Transverse colon (tissue), 4 donors: ENCODE data around the gene ABCB8. TPM values are rescaled to one million over a fixed set of nuclear protein-coding genes. Genes with fewer than 3 reads are reported as not detected.

ENCODE experiments used
- DNase-seq: peaks from one replicate; pipeline ENCODE4 v3.0.0-alpha.2; 2019
- H3K27ac ChIP-seq, 4 donors: fragments of 200-600 bp; sonication (generic); 2 replicates each; pipeline ENCODE4 v1.5.1; 2016 to 2018; ENCODE audit warnings: inconsistent platforms in 4 of 4
- H3K27me3 ChIP-seq: fragments of 200-600 bp; sonication (generic); 2 replicates; pipeline ENCODE4 v1.5.1; 2017; ENCODE audit warnings: inconsistent platforms
- H3K36me3 ChIP-seq, 4 donors: fragments of 200-600 bp; sonication (generic); 2 replicates each; pipeline ENCODE4 v1.5.1; 2017 to 2019; ENCODE audit warnings: inconsistent platforms in 4 of 4
- H3K4me1 ChIP-seq, 4 donors: fragments of 200-600 bp; sonication (generic); 2 replicates each; pipeline ENCODE4 v1.5.1; 2017 to 2020; ENCODE audit warnings: inconsistent platforms in 4 of 4
- H3K4me3 ChIP-seq, 4 donors: fragments of 200-600 bp; sonication (generic); 1 replicate in 1 of 4; 2 replicates in 3 of 4; pipeline versions ENCODE4 v1.5.1 to v1.6.1; 2017 to 2019; ENCODE audit warnings: inconsistent platforms in 4 of 4
- H3K9me3 ChIP-seq, 2 donors: fragments of 200-600 bp; sonication (generic); 2 replicates each; pipeline ENCODE4 v1.5.1; 2017 to 2019; ENCODE audit warnings: inconsistent platforms in 2 of 2
- EP300 ChIP-seq: sonication (generic); formaldehyde crosslinking; IDR thresholded peaks from one replicate; pipeline ENCODE4 v1.6.1; 2017; ENCODE audit warnings: antibody characterized with exemption, low read depth
- POLR2A ChIP-seq: fragments of 450-650 bp; IDR thresholded peaks from one replicate; pipeline ENCODE4 v1.6.1; 2016; ENCODE audit warnings: antibody characterized with exemption, mild to moderate bottlenecking, moderate library complexity
- POLR2AphosphoS5 ChIP-seq, 3 donors: sonication (generic); formaldehyde crosslinking; IDR thresholded peaks; one replicate each; pipeline ENCODE4 v1.6.1; 2016; ENCODE audit warnings: antibody characterized with exemption in 3 of 3
- WGBS, 2 donors: methylation state at CpG; one replicate each; pipeline ENCODE4 v1.1.5; 2018; ENCODE audit warnings: low coverage in 1 of 2; 5-methylcytosine and 5-hydroxymethylcytosine counted together
- in situ Hi-C, 4 donors: fragments of 200-750 bp; cut with MboI; loops; one replicate each; pipeline versions ENCODE4 v1.15.0 to v1.15.1; 2017; ENCODE audit warnings: low sequenced_read_pairs in 3 of 4, low pct_ligation_motif_present in 1 of 4, low pct_unique_long_range_greater_than_20kb in 1 of 4
- intact Hi-C: fragments of 100-400 bp; cut with DNase I; formaldehyde crosslinking; loops from one replicate; pipeline ENCODE4 v1.15.1; 2023; ENCODE audit warnings: low total_unique reads
- total RNA-seq, 4 donors: library from RNA; depleted of rRNA; stranded (reverse); fragments of >200 nt; gene quantifications; one replicate each; pipeline ENCODE4 v1.1.0, GENCODE V29; 2016
- TF ChIP-seq, protein P1 (sequence below), 5 experiments: fragments of 200-600 bp in 3 of 5; fragments of 450-650 bp in 2 of 5; sonication (generic) in 3 of 5; IDR thresholded peaks; 1 replicate in 2 of 5; 2 replicates in 3 of 5; pipeline ENCODE4 v1.5.1; 2016 to 2017; ENCODE audit warnings: antibody characterized with exemption in 5 of 5, inconsistent platforms in 3 of 5, mild to moderate bottlenecking in 2 of 5, moderate library complexity in 1 of 5

Gene ABCB8
- total RNA-seq, 4 donors from 2014 or later: 33.3 to 76.4 (median 51.4) TPM

DNA sequence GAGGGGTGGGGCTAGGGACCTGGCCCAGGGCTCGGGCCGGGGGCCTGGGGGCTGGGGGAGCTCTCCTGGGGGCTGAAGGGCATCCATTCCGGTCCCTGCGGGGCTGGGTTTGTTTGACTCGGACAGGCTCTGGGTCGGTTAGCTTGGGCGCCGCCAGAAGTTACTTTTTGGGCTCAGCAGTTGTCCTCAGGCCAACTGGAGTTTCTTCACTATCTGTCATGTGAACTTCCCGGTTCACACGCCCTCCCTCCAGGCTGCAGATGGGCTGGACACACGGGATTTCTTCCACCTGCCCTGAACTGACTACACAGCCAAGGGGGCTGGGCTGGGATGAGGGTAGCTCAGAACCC lies 34.9 kb downstream of the ABCB8 start:
- H3K9me3 ChIP-seq: no peaks in the 10 kb centered on the region
- H3K4me3 ChIP-seq: peak overlapping the region in 3 of 4 donors; percentile 18 to 45 (median 35)
- H3K36me3 ChIP-seq: peaks cover 0 to 35% (median 6%) of the 10 kb centered on the region in 4 donors
- intact Hi-C loops: no loop called here
- no peak for DNase-seq
- H3K27me3 ChIP-seq: no peaks in the 10 kb centered on the region
- in situ Hi-C loops: no loop called here
- TF ChIP-seq POLR2AphosphoS5 (IDR thresholded peaks at IDR 0.05) (no peak), EP300 (no peak), POLR2A (no peak)
- TF ChIP-seq, protein P1, sequence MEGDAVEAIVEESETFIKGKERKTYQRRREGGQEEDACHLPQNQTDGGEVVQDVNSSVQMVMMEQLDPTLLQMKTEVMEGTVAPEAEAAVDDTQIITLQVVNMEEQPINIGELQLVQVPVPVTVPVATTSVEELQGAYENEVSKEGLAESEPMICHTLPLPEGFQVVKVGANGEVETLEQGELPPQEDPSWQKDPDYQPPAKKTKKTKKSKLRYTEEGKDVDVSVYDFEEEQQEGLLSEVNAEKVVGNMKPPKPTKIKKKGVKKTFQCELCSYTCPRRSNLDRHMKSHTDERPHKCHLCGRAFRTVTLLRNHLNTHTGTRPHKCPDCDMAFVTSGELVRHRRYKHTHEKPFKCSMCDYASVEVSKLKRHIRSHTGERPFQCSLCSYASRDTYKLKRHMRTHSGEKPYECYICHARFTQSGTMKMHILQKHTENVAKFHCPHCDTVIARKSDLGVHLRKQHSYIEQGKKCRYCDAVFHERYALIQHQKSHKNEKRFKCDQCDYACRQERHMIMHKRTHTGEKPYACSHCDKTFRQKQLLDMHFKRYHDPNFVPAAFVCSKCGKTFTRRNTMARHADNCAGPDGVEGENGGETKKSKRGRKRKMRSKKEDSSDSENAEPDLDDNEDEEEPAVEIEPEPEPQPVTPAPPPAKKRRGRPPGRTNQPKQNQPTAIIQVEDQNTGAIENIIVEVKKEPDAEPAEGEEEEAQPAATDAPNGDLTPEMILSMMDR (IDR thresholded peaks at IDR 0.05): no peak
- peaks cover 21 to 51% (median 46%) of the 10 kb centered on the region in 4 donors for H3K4me1 ChIP-seq
- peak overlapping the region; percentile 95 to 98 (median 96) for H3K27ac ChIP-seq
- WGBS, 2 donors: 28% methylated on average over 4 of the region's 11 CpGs; no CpG with 5 or more reads in 1 of the 2 donors

DNA sequence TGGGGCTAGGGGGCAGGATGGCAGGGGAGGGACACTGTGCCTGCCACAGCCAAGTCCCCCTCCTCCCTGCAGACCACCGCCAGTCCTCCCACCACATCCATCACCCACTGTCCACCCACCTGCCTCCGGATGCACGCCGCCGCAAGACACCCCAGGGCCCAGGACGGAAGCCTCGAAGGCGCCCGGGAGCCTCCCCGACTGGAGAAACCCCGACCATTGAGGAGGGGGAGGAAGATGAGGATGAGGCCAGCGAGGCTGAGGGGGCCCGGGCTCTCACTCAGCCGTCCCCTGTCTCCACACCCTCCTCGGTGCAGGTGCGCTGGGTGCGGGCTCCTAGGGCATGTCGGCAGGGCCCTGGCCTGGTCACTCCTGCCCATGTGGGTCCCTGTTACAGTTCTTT lies 36.2 kb downstream of the ABCB8 start:
- TF ChIP-seq EP300: no peak
- TF ChIP-seq, protein P1 (IDR thresholded peaks at IDR 0.05): no peak
- no peak for TF ChIP-seq POLR2A
- TF ChIP-seq POLR2AphosphoS5 (IDR thresholded peaks at IDR 0.05): no peak
- DNase-seq: no peak
- WGBS, 2 donors: 97 to 100% methylated on average over 6 to 18 of the region's 18 CpGs
- H3K4me1 ChIP-seq: peaks cover 19 to 41% (median 37%) of the 10 kb centered on the region in 4 donors
- H3K27ac ChIP-seq: no peak overlapping the region
- H3K27me3 ChIP-seq: no peaks in the 10 kb centered on the region
- H3K4me3 ChIP-seq: no peak overlapping the region
- H3K9me3 ChIP-seq: no peaks in the 10 kb centered on the region
- intact Hi-C loops: no loop called here
- in situ Hi-C loops: no loop called here
- peaks cover 0 to 44% (median 8%) of the 10 kb centered on the region in 4 donors for H3K36me3 ChIP-seq

DNA sequence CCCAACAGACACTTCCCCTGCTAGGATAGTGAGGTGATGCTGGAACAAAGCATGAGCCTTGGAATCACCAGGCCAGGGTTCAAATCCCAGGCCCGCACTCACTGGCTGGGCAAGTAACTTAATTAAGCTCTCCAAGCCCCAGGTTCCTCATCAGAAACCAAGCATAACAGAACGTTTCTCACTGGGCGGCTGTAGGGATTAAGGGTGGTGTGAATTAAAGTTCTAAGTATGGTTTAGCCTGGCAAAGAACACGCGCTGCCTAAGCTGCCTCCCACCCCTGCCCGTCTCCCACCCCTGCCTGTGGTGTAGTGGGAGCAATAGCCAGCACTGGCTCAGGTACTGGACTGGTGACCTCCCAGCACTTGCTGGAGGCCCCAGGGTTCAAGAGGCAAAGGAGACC lies 36.7 kb downstream of the ABCB8 start:
- no peaks in the 10 kb centered on the region for H3K9me3 ChIP-seq
- TF ChIP-seq, protein P1 (IDR thresholded peaks at IDR 0.05): no peak
- TF ChIP-seq EP300 (no peak), POLR2AphosphoS5 (IDR thresholded peaks at IDR 0.05) (no peak), POLR2A (no peak)
- no peak overlapping the region for H3K4me3 ChIP-seq
- 89% methylated on average over 6 of the region's 6 CpGs; no CpG with 5 or more reads in 1 of the 2 donors for WGBS, 2 donors
- intact Hi-C loops (no loop called here), in situ Hi-C loops (no loop called here)
- no peak for DNase-seq
- H3K4me1 ChIP-seq: peaks cover 19 to 39% (median 36%) of the 10 kb centered on the region in 4 donors
- no peak overlapping the region for H3K27ac ChIP-seq
- H3K36me3 ChIP-seq: peaks cover 0 to 49% (median 10%) of the 10 kb centered on the region in 4 donors
- H3K27me3 ChIP-seq: no peaks in the 10 kb centered on the region

DNA sequence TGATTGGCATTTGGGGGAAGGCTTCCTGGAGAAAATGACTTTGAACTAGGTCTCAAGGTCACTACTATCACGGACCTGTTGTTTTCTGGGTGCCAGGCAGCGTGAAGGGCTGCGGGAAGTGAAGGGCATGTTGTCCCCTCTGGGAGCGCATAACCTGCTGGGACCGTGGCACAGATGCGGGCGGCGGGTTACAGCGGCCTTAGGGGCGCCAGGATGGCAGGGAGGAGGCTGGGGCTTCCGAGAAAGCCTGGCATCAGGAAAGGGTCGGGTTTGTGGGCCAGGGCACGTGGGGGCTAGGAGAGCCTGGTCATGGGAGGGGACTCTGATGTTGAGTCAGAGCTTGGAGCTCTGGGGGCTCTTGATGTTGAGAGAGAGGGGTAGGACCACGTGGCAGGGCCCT lies 37.3 kb downstream of the ABCB8 start:
- no peak overlapping the region for H3K4me3 ChIP-seq
- in situ Hi-C loops: no loop called here
- TF ChIP-seq POLR2AphosphoS5 (IDR thresholded peaks at IDR 0.05) (no peak), EP300 (no peak)
- H3K36me3 ChIP-seq: peaks cover 0 to 54% (median 13%) of the 10 kb centered on the region in 4 donors
- H3K27ac ChIP-seq: no peak overlapping the region
- no peaks in the 10 kb centered on the region for H3K9me3 ChIP-seq
- WGBS, 2 donors: 68 to 94% methylated on average over 3 to 14 of the region's 14 CpGs
- DNase-seq: no peak
- no peaks in the 10 kb centered on the region for H3K27me3 ChIP-seq
- intact Hi-C loops: no loop called here
- peaks cover 17 to 34% (median 32%) of the 10 kb centered on the region in 4 donors for H3K4me1 ChIP-seq
